ENCODE measurements around the gene PRRT1B. TPM values are rescaled to one million over a fixed set of nuclear protein-coding genes. Genes with fewer than 3 reads are reported as not detected.

Gene PRRT1B
- total and polyA plus RNA-seq, 2 donors (not counting 1 experiment from before 2014, with no cell fraction given), result not detected

DNA sequence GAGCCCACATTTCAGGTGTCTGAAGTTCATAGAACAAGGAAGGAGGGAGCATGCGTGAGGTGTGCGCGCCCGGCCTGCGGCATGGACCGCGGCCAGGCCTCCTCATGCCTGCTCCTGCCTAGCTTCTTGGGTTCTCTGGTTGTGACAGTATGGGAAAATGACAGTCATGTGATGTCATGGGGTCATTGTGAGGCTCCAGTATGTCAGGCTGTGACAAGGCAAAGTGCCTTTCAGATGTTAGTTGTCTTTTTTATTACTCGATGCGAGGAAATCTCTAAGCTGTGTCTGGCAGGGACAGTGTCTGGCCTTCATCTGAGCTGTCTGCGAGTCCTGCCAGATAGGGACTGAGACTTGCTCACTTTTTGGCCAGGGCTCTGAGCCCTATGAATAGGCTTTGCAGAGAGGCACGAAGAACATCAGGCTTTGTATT is 27.5 kb upstream of the PRRT1B start:
- DNase-seq (no peak), ATAC-seq (ENCODE audit: low read depth) (no peak)
- H2AFZ ChIP-seq (ENCODE audit: insufficient read depth, low read depth, low read length, poor library complexity, severe bottlenecking), result no peak overlapping the region
- intact Hi-C loops (cut with micrococcal nuclease), result no loop called here
- H3K9ac ChIP-seq (ENCODE audit: low read length), result no peak overlapping the region
- peaks cover 0 to 17% of the 10 kb centered on the region in 2 donors for H3K4me1 ChIP-seq (ENCODE audit: control insufficient read depth in 2 of 2, insufficient read depth in 2 of 2, low read length in 2 of 2)
- H3K27me3 Mint-ChIP-seq, result no peaks in the 10 kb centered on the region
- no peaks in the 10 kb centered on the region for H3K79me2 ChIP-seq (ENCODE audit: control insufficient read depth, insufficient read depth, low read length)
- peaks cover 0 to 72% of the 10 kb centered on the region in 2 experiments for H3K36me3 ChIP-seq (replicated peaks in 1 of 2; ENCODE audit: control extremely low read depth in 1 of 2, control insufficient read depth in 1 of 2, extremely low read depth in 1 of 2, insufficient read depth in 2 of 2, low read length in 1 of 2)
- CTCF ChIA-PET, result no interaction called here
- H3K9me3 ChIP-seq (ENCODE audit: control extremely low read depth in 1 of 3, control insufficient read depth in 2 of 3, insufficient read depth in 1 of 3, low read length in 2 of 3), result peaks cover 0 to 21% (median 9%) of the 10 kb centered on the region in 3 donors
- H3K27me3 ChIP-seq (replicated peaks in 1 of 4; ENCODE audit: control extremely low read depth in 1 of 4, control insufficient read depth in 3 of 4, insufficient read depth in 4 of 4, low read length in 3 of 4), result no peaks in the 10 kb centered on the region
- POLR2A ChIA-PET, result interaction anchor here (0.7 kb wide), 1 partner anchor 9 kb away, joined by 3 read pairs; no protein-coding TSS in a partner anchor
- no peak overlapping the region for H3K27ac Mint-ChIP-seq
- no peak overlapping the region for H3K4me3 Mint-ChIP-seq
- H3K4me1 Mint-ChIP-seq, result peaks cover 5% of the 10 kb centered on the region
- TF ChIP-seq EZH2 (IDR thresholded peaks at IDR 0.05; ENCODE audit: borderline replicate concordance, insufficient read depth, low read depth, low read length, poor library complexity, severe bottlenecking), result no peak
- TF ChIP-seq CTCF (IDR thresholded peaks at IDR 0.05), result no peak
- H3K9me3 Mint-ChIP-seq (ENCODE audit: insufficient read depth), result no peaks in the 10 kb centered on the region
- H4K20me1 ChIP-seq (ENCODE audit: control insufficient read depth, insufficient read depth, low read length, poor library complexity, severe bottlenecking), result no peaks in the 10 kb centered on the region
- WGBS (ENCODE audit: insufficient coverage), result 96% methylated on average over 11 of the region's 11 CpGs
- no peak overlapping the region for H3K4me3 ChIP-seq (ENCODE audit: control extremely low read depth in 1 of 5, extremely low read depth in 1 of 5, insufficient read depth in 1 of 5, low read depth in 2 of 5, low read length in 4 of 5)
- H3K4me2 ChIP-seq (replicated peaks; ENCODE audit: low read depth, low read length, poor library complexity, severe bottlenecking), result no peak overlapping the region
- H3K27ac ChIP-seq (ENCODE audit: low read length in 2 of 2), result no peak overlapping the region

DNA sequence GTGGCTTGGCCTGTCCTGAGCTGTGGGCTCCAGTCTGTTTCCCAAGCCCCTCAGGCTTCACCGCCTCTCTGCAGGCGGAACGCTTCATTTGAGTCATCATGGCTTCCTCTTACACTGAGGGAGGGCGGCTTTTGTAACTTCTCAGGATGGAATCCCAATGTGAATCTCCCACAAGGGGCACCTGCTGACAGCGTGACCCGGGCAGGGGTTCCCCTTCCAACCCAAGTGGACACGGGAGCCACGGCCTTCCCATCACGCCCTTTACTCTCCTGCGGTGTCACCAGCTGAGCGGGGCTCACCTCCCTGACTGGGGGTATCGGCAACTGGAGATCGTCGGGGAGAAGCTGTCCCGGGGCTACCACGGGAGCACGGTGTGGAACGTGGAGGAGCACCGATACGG is 26.8 kb upstream of the PRRT1B start:
- peaks cover 5% of the 10 kb centered on the region for H3K4me1 Mint-ChIP-seq
- intact Hi-C loops (cut with micrococcal nuclease), result no loop called here
- no peak for DNase-seq
- Histone ChIP-seq H3K4me2 (replicated peaks; ENCODE audit: low read depth, low read length, poor library complexity, severe bottlenecking) (no peak overlapping the region), H3K79me2 (ENCODE audit: control insufficient read depth, insufficient read depth, low read length) (no peaks in the 10 kb centered on the region), H2AFZ (ENCODE audit: insufficient read depth, low read depth, low read length, poor library complexity, severe bottlenecking) (no peak overlapping the region), H3K36me3 (replicated peaks in 1 of 2; ENCODE audit: control extremely low read depth in 1 of 2, control insufficient read depth in 1 of 2, extremely low read depth in 1 of 2, insufficient read depth in 2 of 2, low read length in 1 of 2) (peaks cover 0 to 73% of the 10 kb centered on the region in 2 experiments), H3K9ac (ENCODE audit: low read length) (no peak overlapping the region), H4K20me1 (ENCODE audit: control insufficient read depth, insufficient read depth, low read length, poor library complexity, severe bottlenecking) (no peaks in the 10 kb centered on the region), H3K9me3 (ENCODE audit: control extremely low read depth in 1 of 3, control insufficient read depth in 2 of 3, insufficient read depth in 1 of 3, low read length in 2 of 3) (peaks cover 0 to 21% (median 9%) of the 10 kb centered on the region in 3 donors), H3K27ac (ENCODE audit: low read length in 2 of 2) (no peak overlapping the region), H3K27me3 (replicated peaks in 1 of 4; ENCODE audit: control extremely low read depth in 1 of 4, control insufficient read depth in 3 of 4, insufficient read depth in 4 of 4, low read length in 3 of 4) (no peaks in the 10 kb centered on the region), H3K4me1 (ENCODE audit: control insufficient read depth in 2 of 2, insufficient read depth in 2 of 2, low read length in 2 of 2) (peaks cover 0 to 10% of the 10 kb centered on the region in 2 donors), H3K4me3 (ENCODE audit: control extremely low read depth in 1 of 5, extremely low read depth in 1 of 5, insufficient read depth in 1 of 5, low read depth in 2 of 5, low read length in 4 of 5) (no peak overlapping the region)
- ATAC-seq (ENCODE audit: low read depth), result no peak
- WGBS (ENCODE audit: insufficient coverage), result 94% methylated on average over 17 of the region's 20 CpGs
- ChIA-PET CTCF (no interaction called here), POLR2A (interaction anchor here (0.7 kb wide), 1 partner anchor 8 kb away, joined by 3 read pairs; no protein-coding TSS in a partner anchor)
- H3K27ac Mint-ChIP-seq, result no peak overlapping the region
- no peaks in the 10 kb centered on the region for H3K9me3 Mint-ChIP-seq (ENCODE audit: insufficient read depth)
- no peaks in the 10 kb centered on the region for H3K27me3 Mint-ChIP-seq
- H3K4me3 Mint-ChIP-seq, result no peak overlapping the region
- TF ChIP-seq EZH2 (IDR thresholded peaks at IDR 0.05; ENCODE audit: borderline replicate concordance, insufficient read depth, low read depth, low read length, poor library complexity, severe bottlenecking), result no peak
- TF ChIP-seq CTCF (IDR thresholded peaks at IDR 0.05), result no peak
